RWPE2 (cell line): ENCODE results near the gene MKNK2.
A peak's percentile ranks its signal among the peaks of the same experiment; 100 is the strongest.
"Not testable (repeated sequence)": the region's sequence is repeated elsewhere in the genome, so short reads cannot be mapped to it uniquely, and the experiment has no call there.

Source experiments
- ATAC-seq: fragments of 200-7000 bp; cut with Tn5 transposase; 3 replicates; pipeline ENCODE4 v1.9.1; 2021; ENCODE audit warnings: low read depth
- DNase-seq: peaks from one replicate; pipeline ENCODE4 v3.0.0-alpha.2; 2020; ENCODE audit warnings: low spot score
- H3K27ac ChIP-seq: fragments of 450-650 bp; 2 replicates; pipeline ENCODE4 v1.5.1; 2017; ENCODE audit warnings: mild to moderate bottlenecking; ENCODE audit not compliant: poor library complexity, severe bottlenecking
- H3K27me3 ChIP-seq: fragments of 250-450 bp; sonication (Bioruptor Pico); 2 replicates; pipeline ENCODE4 v1.5.1; 2021; ENCODE audit warnings: mild to moderate bottlenecking, moderate library complexity; ENCODE audit not compliant: insufficient read depth, poor library complexity, severe bottlenecking
- H3K36me3 ChIP-seq: fragments of 250-450 bp; sonication (Bioruptor Pico); 2 replicates; pipeline ENCODE4 v1.5.1; 2020; ENCODE audit warnings: low read depth, mild to moderate bottlenecking, moderate library complexity
- H3K4me1 ChIP-seq: fragments of 250-450 bp; sonication (Bioruptor Pico); 2 replicates; pipeline ENCODE4 v1.5.1; 2021; ENCODE audit warnings: mild to moderate bottlenecking, moderate library complexity; ENCODE audit not compliant: insufficient read depth, poor library complexity, severe bottlenecking
- H3K4me3 ChIP-seq: fragments of 250-450 bp; sonication (Bioruptor Pico); 2 replicates; pipeline ENCODE4 v1.5.1; 2021; ENCODE audit warnings: mild to moderate bottlenecking, moderate library complexity; ENCODE audit not compliant: severe bottlenecking
- H3K9me3 ChIP-seq: fragments of 250-450 bp; sonication (Bioruptor Pico); 2 replicates; pipeline ENCODE4 v1.5.1; 2021; ENCODE audit warnings: mild to moderate bottlenecking, moderate library complexity; ENCODE audit not compliant: severe bottlenecking
- TF ChIP-seq, protein P1 (sequence below): fragments of 450-650 bp; IDR thresholded peaks from one replicate; pipeline ENCODE4 v1.5.1; 2017; ENCODE audit warnings: mild to moderate bottlenecking, moderate library complexity; ENCODE audit not compliant: poor library complexity, severe bottlenecking

The MKNK2 gene

DNA sequence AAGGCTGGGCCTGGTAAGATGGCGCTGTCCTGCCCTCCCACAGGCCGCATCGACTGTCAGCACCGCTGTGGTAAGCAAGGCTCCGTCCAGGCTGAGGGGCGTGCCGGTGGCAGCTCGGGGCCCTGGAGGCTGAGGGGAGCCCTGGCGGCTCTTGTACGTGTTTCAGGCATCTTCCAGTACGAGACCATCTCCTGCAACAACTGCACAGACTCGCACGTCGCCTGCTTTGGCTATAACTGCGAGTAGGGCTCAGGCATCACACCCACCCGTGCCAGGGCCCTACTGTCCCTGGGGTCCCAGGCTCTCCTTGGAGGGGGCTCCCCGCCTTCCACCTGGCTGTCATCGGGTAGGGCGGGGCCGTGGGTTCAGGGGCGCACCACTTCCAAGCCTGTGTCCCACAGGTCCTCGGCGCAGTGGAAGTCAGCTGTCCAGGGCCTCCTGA lies 46.9 kb upstream of the MKNK2 start:
- TF ChIP-seq, protein P1, sequence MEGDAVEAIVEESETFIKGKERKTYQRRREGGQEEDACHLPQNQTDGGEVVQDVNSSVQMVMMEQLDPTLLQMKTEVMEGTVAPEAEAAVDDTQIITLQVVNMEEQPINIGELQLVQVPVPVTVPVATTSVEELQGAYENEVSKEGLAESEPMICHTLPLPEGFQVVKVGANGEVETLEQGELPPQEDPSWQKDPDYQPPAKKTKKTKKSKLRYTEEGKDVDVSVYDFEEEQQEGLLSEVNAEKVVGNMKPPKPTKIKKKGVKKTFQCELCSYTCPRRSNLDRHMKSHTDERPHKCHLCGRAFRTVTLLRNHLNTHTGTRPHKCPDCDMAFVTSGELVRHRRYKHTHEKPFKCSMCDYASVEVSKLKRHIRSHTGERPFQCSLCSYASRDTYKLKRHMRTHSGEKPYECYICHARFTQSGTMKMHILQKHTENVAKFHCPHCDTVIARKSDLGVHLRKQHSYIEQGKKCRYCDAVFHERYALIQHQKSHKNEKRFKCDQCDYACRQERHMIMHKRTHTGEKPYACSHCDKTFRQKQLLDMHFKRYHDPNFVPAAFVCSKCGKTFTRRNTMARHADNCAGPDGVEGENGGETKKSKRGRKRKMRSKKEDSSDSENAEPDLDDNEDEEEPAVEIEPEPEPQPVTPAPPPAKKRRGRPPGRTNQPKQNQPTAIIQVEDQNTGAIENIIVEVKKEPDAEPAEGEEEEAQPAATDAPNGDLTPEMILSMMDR = no peak
- Histone ChIP-seq H3K4me3 (no peak overlapping the region), H3K9me3 (no peaks in the 10 kb centered on the region), H3K27me3 (no peaks in the 10 kb centered on the region), H3K27ac (no peak overlapping the region), H3K4me1 (peaks cover 7% of the 10 kb centered on the region), H3K36me3 (peaks cover 44% of the 10 kb centered on the region)
- ATAC-seq = no peak
- DNase-seq = peak; percentile 52

DNA sequence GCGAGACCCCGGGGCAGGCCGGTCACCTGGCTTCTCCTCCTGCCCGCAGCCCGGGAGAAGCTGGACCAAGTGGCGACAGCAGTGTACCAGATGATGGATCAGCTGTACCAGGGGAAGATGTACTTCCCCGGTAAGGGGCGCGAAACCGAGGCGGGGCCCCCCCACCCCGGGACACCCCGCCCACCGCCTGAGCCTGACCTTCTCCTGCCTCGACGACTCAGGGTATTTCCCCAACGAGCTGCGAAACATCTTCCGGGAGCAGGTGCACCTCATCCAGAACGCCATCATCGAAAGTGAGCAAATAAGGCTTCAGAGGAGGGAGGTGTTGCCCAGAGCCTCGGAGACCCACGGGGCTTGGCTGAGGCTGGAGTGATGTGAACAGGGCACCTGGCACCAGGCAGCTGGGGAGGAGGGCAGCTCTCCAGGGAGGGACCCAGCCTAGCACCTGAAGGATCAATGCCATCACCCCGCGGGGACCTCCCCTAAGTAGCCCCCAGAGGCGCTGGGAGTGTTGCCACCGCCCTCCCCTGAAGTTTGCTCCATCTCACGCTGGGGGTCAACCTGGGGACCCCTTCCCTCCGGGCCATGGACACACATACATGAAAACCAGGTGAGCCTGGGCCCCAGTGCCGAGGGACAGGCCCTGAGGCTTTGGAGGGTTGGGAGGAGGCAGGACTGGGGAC lies 46.3 kb upstream of the MKNK2 start:
- Histone ChIP-seq H3K4me1 (peaks cover 11% of the 10 kb centered on the region), H3K27ac (no peak overlapping the region), H3K4me3 (peak overlapping the region; percentile 28), H3K27me3 (no peaks in the 10 kb centered on the region), H3K36me3 (peaks cover 42% of the 10 kb centered on the region), H3K9me3 (no peaks in the 10 kb centered on the region)
- peak; percentile 59 for DNase-seq
- TF ChIP-seq, protein P1 = peak; percentile 4
- ATAC-seq = no peak

DNA sequence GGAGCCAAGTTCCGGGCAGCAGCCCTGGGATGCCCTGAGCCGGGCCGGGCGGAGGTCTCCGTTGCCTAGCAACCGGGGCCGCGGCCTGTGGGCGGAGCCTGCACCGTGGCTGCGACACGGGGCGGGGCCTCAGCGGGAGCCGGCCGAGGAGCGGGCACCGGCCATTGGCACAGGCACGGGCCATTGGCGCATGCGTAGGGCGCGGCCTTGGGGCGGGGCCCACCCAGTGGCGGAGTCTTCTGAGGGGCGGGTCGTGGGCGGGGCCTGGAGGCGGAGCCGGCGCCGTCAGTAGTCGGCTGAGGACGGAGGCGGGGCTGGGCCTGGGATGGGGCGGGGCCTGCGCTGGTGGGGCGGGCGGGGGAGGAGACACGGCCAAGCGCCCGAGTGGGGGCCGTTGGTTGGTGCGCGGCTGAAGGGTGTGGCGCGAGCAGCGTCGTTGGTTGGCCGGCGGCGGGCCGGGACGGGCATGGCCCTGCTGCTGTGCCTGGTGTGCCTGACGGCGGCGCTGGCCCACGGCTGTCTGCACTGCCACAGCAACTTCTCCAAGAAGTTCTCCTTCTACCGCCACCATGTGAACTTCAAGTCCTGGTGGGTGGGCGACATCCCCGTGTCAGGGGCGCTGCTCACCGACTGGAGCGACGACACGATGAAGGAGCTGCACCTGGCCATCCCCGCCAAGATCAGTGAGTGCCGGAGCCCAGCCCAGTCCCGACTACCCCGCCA lies 45.6 kb upstream of the MKNK2 start, which contains the start of gene IZUMO4:
IZUMO4 (plus strand) TSS at position 436 of the 723 bp plus-strand sequence; CDS start at position 467, 31 bp downstream.
- Histone ChIP-seq H3K36me3 (peaks cover 39% of the 10 kb centered on the region), H3K27ac (peak within 1 kb of the TSS; percentile 99), H3K27me3 (no peaks in the 10 kb centered on the region), H3K9me3 (no peaks in the 10 kb centered on the region), H3K4me3 (peak within 1 kb of the TSS; percentile 51), H3K4me1 (peaks cover 16% of the 10 kb centered on the region)
- DNase-seq (peak; percentile 95), ATAC-seq (peak; percentile 79)
- TF ChIP-seq, protein P1 = peak; percentile 12

DNA sequence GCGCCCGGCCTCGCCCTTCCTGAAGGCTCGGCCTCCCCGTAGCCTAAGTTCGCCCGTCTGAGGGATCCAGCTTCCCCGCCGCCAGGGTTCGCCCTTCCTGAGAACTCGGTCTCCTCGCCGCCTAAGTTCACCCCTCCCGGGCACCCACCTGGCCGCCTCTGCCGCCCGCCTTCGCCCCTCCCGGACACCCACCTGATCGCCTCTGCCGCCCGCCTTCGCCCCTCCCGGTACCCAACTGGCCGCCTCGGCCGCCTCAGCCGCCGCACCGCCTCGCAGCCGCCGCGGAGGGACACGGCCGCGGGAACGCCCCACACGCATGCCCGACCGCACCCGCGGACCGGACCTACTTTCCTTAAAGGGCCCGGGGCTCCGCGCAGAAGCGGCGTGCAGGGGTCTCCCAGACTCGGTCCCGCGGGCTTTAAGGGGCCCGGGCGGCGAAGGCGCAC lies 45.0 kb upstream of the MKNK2 start, which contains the start of gene MOB3A:
MOB3A (minus strand) TSS at position 293 of the 446 bp plus-strand sequence. CDS start 17,766 bp downstream, outside the sequence.
- H3K4me1 ChIP-seq = peaks cover 22% of the 10 kb centered on the region

DNA sequence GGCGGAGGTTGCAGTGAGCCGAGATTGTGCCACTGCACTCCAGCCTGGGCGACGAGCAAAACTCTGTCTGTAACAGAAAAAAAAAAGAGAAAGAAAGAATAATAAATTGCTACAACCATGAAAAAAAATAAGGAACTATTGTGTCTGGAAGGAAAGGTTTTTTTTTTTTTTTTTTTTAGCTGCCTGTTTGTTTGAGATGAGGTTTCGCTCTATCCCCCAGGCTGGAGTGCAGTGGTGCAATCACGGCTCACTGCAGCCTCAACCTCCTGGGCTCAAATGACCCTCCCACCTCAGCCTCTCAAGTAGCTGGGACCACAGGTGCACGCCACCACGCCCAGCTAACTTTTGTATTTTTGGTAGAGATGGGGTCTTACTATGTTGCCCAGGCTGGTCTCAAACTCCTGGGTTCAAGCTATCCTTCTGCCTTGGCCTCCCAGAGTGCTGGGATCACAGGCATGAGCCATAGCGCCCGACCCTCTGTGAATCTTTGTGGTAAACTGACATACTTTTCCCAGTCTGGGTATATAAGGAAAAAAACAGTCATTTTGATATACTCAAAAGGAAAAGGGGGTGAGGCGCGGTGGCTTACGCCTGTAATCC lies 41.0 kb upstream of the MKNK2 start:
- not testable (repeated sequence) for H3K9me3 ChIP-seq, H3K27me3 ChIP-seq, DNase-seq, H3K4me3 ChIP-seq, ATAC-seq
- peaks cover 43% of the 10 kb centered on the region for H3K36me3 ChIP-seq
- peak overlapping the region; percentile 99 for H3K27ac ChIP-seq
- H3K4me1 ChIP-seq = peaks cover 56% of the 10 kb centered on the region

More for the DNA sequence above, 45.0 kb upstream of the MKNK2 start, which contains the start of gene MOB3A:
- H3K27ac ChIP-seq = peak within 1 kb of the TSS; percentile 99
- peak; percentile 90 for DNase-seq
- peak; percentile 22 for ATAC-seq
- TF ChIP-seq, protein P1 = peak; percentile 22
- H3K36me3 ChIP-seq = peaks cover 41% of the 10 kb centered on the region
- no peaks in the 10 kb centered on the region for H3K27me3 ChIP-seq
- H3K4me3 ChIP-seq = peak within 1 kb of the TSS; percentile 51
- no peaks in the 10 kb centered on the region for H3K9me3 ChIP-seq
